Measurements from ENCODE around the gene CRYBB2.
A peak's percentile ranks its signal among the peaks of the same experiment; 100 is the strongest.
"Not testable (repeated sequence)": the region's sequence is repeated elsewhere in the genome, so short reads cannot be mapped to it uniquely, and the experiment has no call there.

The CRYBB2 gene

DNA sequence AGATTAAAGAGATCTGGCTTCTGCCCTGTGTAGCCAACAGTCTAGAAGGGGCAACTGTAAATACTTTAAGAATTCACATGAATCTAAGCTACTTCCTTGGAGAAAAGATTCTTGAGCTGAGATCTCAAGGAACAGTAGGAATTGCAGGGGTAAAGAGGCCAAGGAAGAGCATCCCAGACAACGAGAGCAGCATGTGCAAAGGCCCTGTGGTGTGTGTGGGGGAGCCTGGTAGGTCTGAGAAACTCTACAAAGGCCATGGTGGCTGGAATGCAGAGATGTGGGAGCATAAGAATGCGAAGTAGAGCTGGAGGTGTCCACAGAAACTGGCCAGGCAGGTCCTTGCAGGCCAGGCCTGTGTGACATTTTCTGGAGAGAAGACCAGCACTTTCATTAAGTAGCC lies 11.3 kb downstream of the CRYBB2 start:
- not testable (repeated sequence) for H3K27ac Mint-ChIP-seq; H3K4me3 Mint-ChIP-seq; H3K36me3 Mint-ChIP-seq (ENCODE audit: insufficient read depth); H3K4me1 Mint-ChIP-seq (ENCODE audit: low read depth in 2 of 2); ATAC-seq (replicated peaks); H3K9me3 Mint-ChIP-seq; DNase-seq
- peaks cover 50 to 71% of the 10 kb centered on the region in 2 donors for H3K27me3 Mint-ChIP-seq

DNA sequence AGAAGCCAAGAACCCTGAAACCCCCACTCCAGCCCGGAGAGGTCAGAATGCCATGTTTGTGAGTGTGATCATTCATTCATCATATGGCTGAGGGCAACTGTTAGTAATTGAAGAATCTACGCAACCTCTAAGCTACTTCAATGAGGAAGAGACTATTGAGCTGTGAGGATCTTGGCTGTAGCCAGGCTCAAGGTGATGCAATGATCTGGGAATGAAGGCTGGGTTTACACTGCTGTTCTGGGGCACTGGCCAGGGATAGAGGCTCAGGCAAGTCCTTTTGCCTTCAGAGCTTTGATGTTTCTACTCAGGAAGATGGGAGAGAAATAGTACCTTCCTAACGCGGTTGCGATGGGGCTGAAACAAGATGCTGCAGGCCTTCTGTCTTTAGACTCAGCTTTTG lies 12.9 kb downstream of the CRYBB2 start:
- ATAC-seq (replicated peaks) (no peak), DNase-seq (no peak)
- no peak overlapping the region for H3K4me3 Mint-ChIP-seq
- H3K9me3 Mint-ChIP-seq = no peaks in the 10 kb centered on the region
- peaks cover 10% of the 10 kb centered on the region in 2 donors for H3K4me1 Mint-ChIP-seq (ENCODE audit: low read depth in 2 of 2)
- no peaks in the 10 kb centered on the region for H3K36me3 Mint-ChIP-seq (ENCODE audit: insufficient read depth)
- peaks cover 64 to 86% of the 10 kb centered on the region in 2 donors for H3K27me3 Mint-ChIP-seq
- no peak overlapping the region for H3K27ac Mint-ChIP-seq

DNA sequence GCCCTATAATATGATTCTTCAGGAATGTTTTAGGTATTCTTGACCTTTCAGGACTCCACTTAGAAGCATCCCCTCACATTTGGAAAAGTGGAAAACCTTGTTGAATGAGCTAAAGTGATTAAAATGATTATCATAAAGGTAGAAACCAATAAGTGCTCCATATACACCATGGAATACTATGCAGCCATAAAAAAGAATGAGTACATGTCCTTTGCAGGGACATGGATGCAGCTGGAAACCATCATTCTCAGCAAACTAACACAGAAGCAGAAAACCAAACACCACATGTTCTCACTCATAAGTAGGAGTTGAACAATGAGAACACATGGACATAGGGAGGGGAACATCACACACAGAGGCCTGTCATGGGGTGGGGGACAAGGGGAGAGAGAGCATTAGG lies 14.3 kb downstream of the CRYBB2 start:
- not testable (repeated sequence) for ATAC-seq (replicated peaks); H3K4me3 Mint-ChIP-seq; DNase-seq; H3K36me3 Mint-ChIP-seq (ENCODE audit: insufficient read depth); H3K9me3 Mint-ChIP-seq; H3K4me1 Mint-ChIP-seq (ENCODE audit: low read depth in 2 of 2); H3K27ac Mint-ChIP-seq
- H3K27me3 Mint-ChIP-seq = peaks cover 68 to 84% of the 10 kb centered on the region in 2 donors

DNA sequence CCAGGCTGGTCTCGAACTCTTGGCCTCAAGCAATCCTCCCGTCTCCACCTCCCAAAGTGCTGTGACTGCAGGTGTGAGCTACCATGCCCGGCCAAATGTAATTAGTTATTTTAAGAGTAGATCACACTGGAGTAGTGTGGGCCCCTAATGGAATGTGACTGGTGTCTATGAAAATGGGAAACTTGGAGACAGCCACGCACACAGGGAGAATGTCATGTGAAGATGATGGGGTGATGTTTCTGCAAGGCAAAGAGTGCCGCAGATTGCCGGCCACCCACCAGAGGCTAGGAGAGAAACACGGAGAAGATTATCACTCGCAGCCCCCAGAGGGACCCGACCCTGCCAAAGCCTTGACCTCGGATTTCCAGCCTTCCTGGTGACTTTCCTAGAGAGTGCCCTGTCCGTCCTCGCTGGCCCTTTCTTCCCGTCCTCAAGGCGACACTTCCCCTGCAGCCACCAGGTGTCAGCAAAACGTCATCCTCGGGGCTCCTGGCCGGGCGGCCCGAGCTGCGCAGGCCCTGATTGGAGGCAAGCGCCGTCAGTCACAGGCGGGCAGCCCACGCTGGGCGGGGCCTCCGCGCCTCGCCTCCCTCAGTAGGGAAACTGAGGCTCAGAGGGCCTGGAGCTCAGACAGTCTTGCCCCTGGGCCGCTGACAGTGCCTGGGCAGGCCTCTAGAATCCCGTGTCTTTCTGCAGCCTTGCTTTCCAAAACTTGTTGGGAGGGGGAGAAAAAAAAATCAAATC lies 16.3 kb downstream of the CRYBB2 start:
- Mint-ChIP-seq H3K27ac (no peak overlapping the region), H3K4me1 (ENCODE audit: low read depth in 2 of 2) (peaks cover 8 to 10% of the 10 kb centered on the region in 2 donors), H3K36me3 (ENCODE audit: insufficient read depth) (no peaks in the 10 kb centered on the region), H3K27me3 (peaks cover 74 to 86% of the 10 kb centered on the region in 2 donors), H3K9me3 (no peaks in the 10 kb centered on the region), H3K4me3 (no peak overlapping the region)
- ATAC-seq (replicated peaks) (peak; percentile 58), DNase-seq (peak; percentile 10 to 39 (median 17))

DNA sequence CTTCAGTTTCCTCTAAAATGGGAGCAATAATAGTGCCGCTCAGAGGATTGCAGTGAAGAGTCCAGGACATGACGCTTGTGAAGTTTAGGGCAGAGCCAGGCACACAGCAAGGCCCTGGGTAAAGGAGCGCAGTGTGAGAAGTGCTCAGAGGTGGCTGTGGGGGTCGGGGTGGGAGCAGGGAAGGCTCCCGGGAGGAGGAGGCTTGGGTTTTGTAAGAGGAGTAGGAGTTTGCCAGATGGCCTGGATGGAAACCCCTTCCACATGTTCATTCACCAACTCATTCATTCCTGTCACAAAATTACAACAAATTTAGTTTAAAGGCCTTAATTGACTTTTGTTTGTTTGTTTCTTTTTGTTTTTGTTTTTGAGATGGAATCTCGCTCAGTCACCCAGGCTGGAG lies 17.0 kb downstream of the CRYBB2 start:
- DNase-seq = no peak
- ATAC-seq (replicated peaks) = no peak
- Mint-ChIP-seq H3K4me1 (ENCODE audit: low read depth in 2 of 2) (peaks cover 8 to 10% of the 10 kb centered on the region in 2 donors), H3K36me3 (ENCODE audit: insufficient read depth) (no peaks in the 10 kb centered on the region), H3K27ac (no peak overlapping the region), H3K4me3 (no peak overlapping the region), H3K27me3 (peaks cover 80 to 86% of the 10 kb centered on the region in 2 donors), H3K9me3 (no peaks in the 10 kb centered on the region)

DNA sequence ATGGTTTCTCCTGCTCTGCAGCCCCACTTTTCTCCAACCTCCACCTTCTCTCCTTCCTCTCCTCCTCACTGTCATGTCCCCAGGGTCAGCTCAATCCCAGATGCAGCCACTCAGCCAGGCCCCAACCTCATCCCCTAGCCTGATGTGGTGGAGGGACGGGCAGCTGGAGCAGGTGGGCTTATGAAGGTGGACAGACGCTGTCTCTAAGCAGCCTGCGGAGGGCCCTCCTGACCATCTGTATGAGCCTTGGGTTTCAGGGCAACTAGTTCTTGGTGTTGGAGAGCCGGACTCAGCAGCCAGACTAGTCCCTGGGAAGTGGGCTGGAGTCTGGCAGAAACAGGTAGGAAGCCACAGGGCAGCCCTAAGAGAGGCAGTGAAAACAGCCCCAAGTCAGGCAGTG lies 18.1 kb downstream of the CRYBB2 start:
- ATAC-seq (replicated peaks) (no peak), DNase-seq (no peak)
- H3K4me1 Mint-ChIP-seq (ENCODE audit: low read depth in 2 of 2) = peaks cover 8 to 10% of the 10 kb centered on the region in 2 donors
- no peaks in the 10 kb centered on the region for H3K9me3 Mint-ChIP-seq
- peaks cover 70 to 77% of the 10 kb centered on the region in 2 donors for H3K27me3 Mint-ChIP-seq
- no peak overlapping the region for H3K4me3 Mint-ChIP-seq
- H3K36me3 Mint-ChIP-seq (ENCODE audit: insufficient read depth) = peaks cover 3% of the 10 kb centered on the region
- no peak overlapping the region for H3K27ac Mint-ChIP-seq

DNA sequence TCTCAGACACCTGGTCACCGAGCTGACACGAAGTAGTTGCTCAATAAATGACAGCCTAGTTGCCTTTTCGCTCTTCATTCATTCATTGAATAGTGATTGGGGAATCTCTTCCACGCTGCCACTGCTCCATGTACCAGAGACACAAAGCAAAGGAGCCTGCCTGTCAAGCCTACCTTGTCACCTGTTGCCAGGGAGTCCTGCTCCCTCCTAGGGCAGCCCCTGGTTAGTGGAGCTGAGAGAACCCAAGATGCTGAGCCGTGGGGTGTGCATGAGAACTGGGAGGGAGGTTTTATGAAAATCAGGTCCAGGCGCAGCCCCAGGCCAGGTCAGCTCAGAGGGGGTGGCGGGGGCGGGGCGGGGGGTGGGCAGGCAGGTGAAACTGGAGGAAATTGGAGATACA lies 18.6 kb downstream of the CRYBB2 start:
- H3K36me3 Mint-ChIP-seq (ENCODE audit: insufficient read depth); H3K4me1 Mint-ChIP-seq (ENCODE audit: low read depth in 2 of 2); H3K27ac Mint-ChIP-seq; H3K9me3 Mint-ChIP-seq; DNase-seq; ATAC-seq (replicated peaks); H3K4me3 Mint-ChIP-seq: not testable (repeated sequence)
- peaks cover 65 to 72% of the 10 kb centered on the region in 2 donors for H3K27me3 Mint-ChIP-seq

DNA sequence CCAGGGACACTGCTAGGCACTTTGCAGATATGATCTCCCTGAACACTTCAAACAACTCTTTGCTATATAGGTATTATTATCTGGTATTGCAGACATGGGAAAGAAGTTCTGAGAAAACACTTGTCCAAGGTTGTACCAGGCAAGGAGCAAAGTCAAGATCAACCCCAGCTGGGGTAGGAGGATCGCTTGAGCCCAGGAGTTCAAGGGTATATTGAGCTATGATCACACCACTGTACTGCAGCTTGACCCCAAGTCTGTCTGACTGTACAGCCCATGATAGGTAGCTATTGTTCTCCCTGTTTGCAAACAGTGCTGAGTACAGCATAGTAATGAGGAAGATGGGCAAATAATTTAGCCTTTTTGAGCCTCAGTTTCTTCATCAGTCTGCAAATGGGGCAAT lies 35.7 kb downstream of the CRYBB2 start:
- not testable (repeated sequence) for ATAC-seq (replicated peaks); H3K36me3 Mint-ChIP-seq (ENCODE audit: insufficient read depth); H3K4me1 Mint-ChIP-seq (ENCODE audit: low read depth in 2 of 2); DNase-seq; H3K9me3 Mint-ChIP-seq; H3K4me3 Mint-ChIP-seq; H3K27ac Mint-ChIP-seq; H3K27me3 Mint-ChIP-seq

DNA sequence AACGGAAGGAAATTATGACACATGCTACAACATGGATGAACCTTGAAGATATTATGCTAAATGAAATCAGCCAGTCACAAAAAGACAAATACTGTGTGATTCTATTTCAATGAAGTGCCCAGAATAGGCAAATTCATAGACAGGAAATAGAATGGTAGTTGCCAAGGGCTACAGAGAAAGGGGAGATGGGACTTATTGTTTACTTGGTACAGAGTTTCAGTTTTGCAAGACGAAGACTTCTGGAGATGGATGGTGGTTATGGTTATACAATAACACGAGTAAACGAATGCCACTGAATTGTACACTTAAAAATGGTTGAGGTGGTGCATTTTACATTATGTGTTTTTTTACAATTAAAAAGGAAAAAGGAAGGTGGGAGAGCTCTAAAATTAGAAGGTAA lies 48.1 kb downstream of the CRYBB2 start:
- not testable (repeated sequence) for ATAC-seq (replicated peaks); H3K27ac Mint-ChIP-seq

DNA sequence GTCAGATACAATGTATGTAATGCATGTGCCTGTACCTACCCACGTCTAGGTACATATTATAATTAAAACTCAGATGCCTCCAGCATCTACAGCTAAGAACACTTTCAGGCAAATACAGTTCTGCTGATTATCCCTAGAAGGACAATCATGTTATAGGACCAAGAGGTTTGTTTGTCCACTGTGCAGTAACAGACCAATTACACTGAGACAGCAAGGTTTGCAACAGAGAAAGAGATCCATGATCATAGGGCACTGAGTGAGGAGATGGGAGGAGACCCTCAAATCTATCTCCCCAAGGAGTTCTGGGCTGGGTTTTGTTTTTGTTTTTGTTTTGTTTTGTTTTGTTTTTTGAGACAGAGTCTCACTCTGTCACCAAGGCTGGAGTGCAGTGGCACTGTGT lies 49.5 kb downstream of the CRYBB2 start:
- H3K27ac Mint-ChIP-seq; H3K4me1 Mint-ChIP-seq (ENCODE audit: low read depth in 2 of 2); H3K36me3 Mint-ChIP-seq (ENCODE audit: insufficient read depth); DNase-seq; H3K4me3 Mint-ChIP-seq; ATAC-seq (replicated peaks); H3K9me3 Mint-ChIP-seq: not testable (repeated sequence)
- peaks cover 31 to 40% of the 10 kb centered on the region in 2 donors for H3K27me3 Mint-ChIP-seq

More for the DNA sequence above, 48.1 kb downstream of the CRYBB2 start:
- peaks cover 25 to 40% of the 10 kb centered on the region in 2 donors for H3K27me3 Mint-ChIP-seq
- not testable (repeated sequence) for H3K9me3 Mint-ChIP-seq; H3K4me3 Mint-ChIP-seq; DNase-seq; H3K36me3 Mint-ChIP-seq (ENCODE audit: insufficient read depth); H3K4me1 Mint-ChIP-seq (ENCODE audit: low read depth in 2 of 2)

DNA sequence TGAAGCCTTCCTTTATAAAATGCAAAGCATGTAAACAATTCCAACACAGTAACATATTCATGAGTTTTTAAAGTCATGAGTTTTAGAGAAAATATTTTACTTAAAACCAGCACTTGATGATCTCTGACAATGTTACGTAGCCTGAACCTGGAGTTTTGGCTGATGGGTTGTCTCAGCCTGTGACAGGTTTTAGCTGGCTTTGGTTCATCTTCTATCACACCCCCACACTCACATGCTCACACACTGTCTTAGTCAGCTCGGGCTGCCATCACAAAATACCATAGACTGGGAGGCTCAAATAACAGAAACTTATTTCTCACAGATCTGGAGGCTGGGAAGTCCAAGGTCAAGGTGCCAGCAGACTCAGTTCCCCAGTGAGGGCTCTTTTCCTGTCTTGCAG lies 50.6 kb downstream of the CRYBB2 start:
- not testable (repeated sequence) for H3K4me1 Mint-ChIP-seq (ENCODE audit: low read depth in 2 of 2); DNase-seq; H3K4me3 Mint-ChIP-seq; H3K27ac Mint-ChIP-seq; H3K36me3 Mint-ChIP-seq (ENCODE audit: insufficient read depth); H3K9me3 Mint-ChIP-seq; ATAC-seq (replicated peaks)
- H3K27me3 Mint-ChIP-seq = peaks cover 40 to 50% of the 10 kb centered on the region in 2 donors

DNA sequence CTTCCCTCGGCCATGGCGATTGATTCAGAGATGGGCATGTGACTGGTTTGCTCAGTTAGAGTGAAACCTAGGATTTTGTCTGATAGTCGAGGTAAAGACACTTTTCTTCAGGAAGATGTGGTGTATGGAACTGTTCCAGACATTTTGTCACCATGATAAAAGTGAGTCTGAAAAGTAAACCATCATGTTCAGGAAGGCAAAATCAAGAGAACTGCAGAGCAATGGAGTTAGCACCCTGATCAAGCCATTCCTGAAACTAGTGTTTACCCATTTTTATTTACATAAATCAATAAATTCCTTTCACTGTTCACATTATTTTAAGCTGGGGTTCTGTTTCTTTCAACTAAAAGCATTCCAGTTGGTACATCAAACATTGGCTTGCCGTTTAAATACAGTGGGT lies 53.8 kb downstream of the CRYBB2 start:
- DNase-seq; H3K9me3 Mint-ChIP-seq; H3K4me3 Mint-ChIP-seq; H3K36me3 Mint-ChIP-seq (ENCODE audit: insufficient read depth); H3K27ac Mint-ChIP-seq; H3K4me1 Mint-ChIP-seq (ENCODE audit: low read depth in 2 of 2); ATAC-seq (replicated peaks): not testable (repeated sequence)
- H3K27me3 Mint-ChIP-seq = peaks cover 39 to 60% of the 10 kb centered on the region in 2 donors

DNA sequence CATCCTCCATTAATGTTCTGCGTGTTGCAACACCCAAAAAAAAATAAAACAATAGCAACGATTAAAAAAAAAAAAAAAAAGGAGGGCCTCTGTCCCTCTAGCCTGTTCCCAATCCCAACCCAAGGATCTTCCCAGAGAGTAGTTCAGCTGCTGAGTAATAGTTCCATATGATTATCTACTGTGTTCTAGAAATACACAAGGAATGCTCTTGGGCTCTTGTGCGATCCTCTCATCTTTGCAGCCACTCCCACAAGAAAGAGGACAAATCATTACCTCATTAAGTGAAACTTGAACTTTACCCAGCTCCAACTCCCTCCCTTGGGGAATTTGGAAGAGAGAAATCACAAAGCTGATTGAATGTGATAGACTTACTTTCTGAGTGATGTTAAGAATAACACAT lies 54.5 kb downstream of the CRYBB2 start:
- not testable (repeated sequence) for H3K27ac Mint-ChIP-seq; H3K9me3 Mint-ChIP-seq; H3K4me1 Mint-ChIP-seq (ENCODE audit: low read depth in 2 of 2); ATAC-seq (replicated peaks); H3K4me3 Mint-ChIP-seq; H3K36me3 Mint-ChIP-seq (ENCODE audit: insufficient read depth); DNase-seq
- peaks cover 37 to 58% of the 10 kb centered on the region in 2 donors for H3K27me3 Mint-ChIP-seq

DNA sequence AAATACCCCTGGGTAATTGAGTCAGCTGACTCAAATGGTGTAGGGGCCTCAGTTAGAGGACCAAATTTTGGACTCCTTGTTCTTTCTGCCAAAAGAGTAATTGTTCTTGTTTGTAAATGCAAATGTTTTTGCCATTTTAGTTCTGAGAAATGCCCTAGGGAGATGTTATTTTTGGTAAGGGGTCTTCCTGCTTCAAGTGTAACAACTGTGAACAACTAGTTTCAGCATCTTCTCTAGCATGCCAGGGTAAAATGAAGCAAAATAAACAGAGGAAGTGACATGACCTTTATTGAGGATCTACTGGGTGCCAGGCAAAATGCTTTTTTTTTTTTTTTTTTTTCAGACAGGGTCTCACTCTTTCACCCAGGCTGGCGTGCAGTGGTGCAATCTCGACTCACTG lies 60.7 kb downstream of the CRYBB2 start:
- H3K27ac Mint-ChIP-seq; DNase-seq; H3K36me3 Mint-ChIP-seq (ENCODE audit: insufficient read depth); H3K4me3 Mint-ChIP-seq; H3K9me3 Mint-ChIP-seq; ATAC-seq (replicated peaks); H3K4me1 Mint-ChIP-seq (ENCODE audit: low read depth in 2 of 2): not testable (repeated sequence)
- H3K27me3 Mint-ChIP-seq = peaks cover 59 to 86% of the 10 kb centered on the region in 2 donors

All from effector memory CD8-positive, alpha-beta T cell (primary cell).